Stimulated activated CD4-positive, alpha-beta T cell treated with anti-CD3 and anti-CD28 coated beads, Interleukin-1b, Interleukin-23, amount 100 ng/mL, for 24 hours (primary cell): ENCODE results near the gene PAPSS2.
"Not testable (repeated sequence)": the region's sequence is repeated elsewhere in the genome, so short reads cannot be mapped to it uniquely, and the experiment has no call there.

Experiments used
- DNase-seq, 4 experiments: peaks; one replicate each; pipeline ENCODE4 v3.0.0-alpha.2; 2020; ENCODE audit warnings: low read depth in 4 of 4, low spot score in 1 of 4

The PAPSS2 gene

GRCh38 chr10:87742992-87743610 lies 83.4 kb downstream of the PAPSS2 start:
- DNase-seq: not testable (repeated sequence)

GRCh38 chr10:87744606-87745005 lies 84.9 kb downstream of the PAPSS2 start:
- DNase-seq: no peak

- DNase-seq: no peak
These were observed 87.2 kb downstream of the PAPSS2 start for GRCh38 chr10:87746911-87747310.

GRCh38 chr10:87748244-87748643 lies 88.6 kb downstream of the PAPSS2 start:
- not testable (repeated sequence) for DNase-seq

- no peak for DNase-seq
These were observed 90.5 kb downstream of the PAPSS2 start for GRCh38 chr10:87750001-87750671.

- no peak for DNase-seq
These were observed 91.1 kb downstream of the PAPSS2 start for GRCh38 chr10:87750817-87751216.

GRCh38 chr10:87751274-87751673 lies 91.6 kb downstream of the PAPSS2 start:
- no peak for DNase-seq

GRCh38 chr10:87752566-87752965 lies 92.9 kb downstream of the PAPSS2 start:
- no peak for DNase-seq

GRCh38 chr10:87753995-87754866 lies 94.6 kb downstream of the PAPSS2 start:
- DNase-seq: no peak

- no peak for DNase-seq
These were observed 98.0 kb downstream of the PAPSS2 start for GRCh38 chr10:87757685-87758084.

GRCh38 chr10:87759551-87759950 lies 99.9 kb downstream of the PAPSS2 start:
- DNase-seq: no peak

GRCh38 chr10:87760195-87760905 lies 100.7 kb downstream of the PAPSS2 start:
- no peak for DNase-seq

GRCh38 chr10:87761153-87761552 lies 101.5 kb downstream of the PAPSS2 start:
- DNase-seq: no peak

GRCh38 chr10:87761892-87762291 lies 102.2 kb downstream of the PAPSS2 start:
- DNase-seq: peak; percentile 7 to 44 (median 13)

- DNase-seq: no peak
These were observed 103.6 kb downstream of the PAPSS2 start for GRCh38 chr10:87763086-87763861.

GRCh38 chr10:87764072-87764934 lies 104.6 kb downstream of the PAPSS2 start:
- DNase-seq: no peak

GRCh38 chr10:87765666-87766376 lies 106.1 kb downstream of the PAPSS2 start:
- DNase-seq: no peak

GRCh38 chr10:87767253-87767652 lies 107.6 kb downstream of the PAPSS2 start:
- DNase-seq: no peak
